Vagina (tissue), 2 donors: ENCODE results near the gene SLC16A5.

Source experiments
- CTCF ChIP-seq, 3 experiments: fragments of 450-650 bp in 2 of 3; fragments of 200-600 bp in 1 of 3; sonication (generic) in 1 of 3; IDR thresholded peaks; one replicate each; pipeline ENCODE4 v1.5.1; 2017 to 2019; ENCODE audit warnings: antibody characterized with exemption in 3 of 3, mild to moderate bottlenecking in 2 of 3, moderate library complexity in 2 of 3
- POLR2A ChIP-seq, 2 donors: fragments of 450-650 bp; IDR thresholded peaks; one replicate each; pipeline ENCODE4 v1.6.1; 2017; ENCODE audit warnings: antibody characterized with exemption in 2 of 2, mild to moderate bottlenecking in 2 of 2, moderate library complexity in 2 of 2
- POLR2AphosphoS5 ChIP-seq, 2 donors: sonication (generic); formaldehyde crosslinking; IDR thresholded peaks; one replicate each; pipeline ENCODE4 v1.9.0; 2017; ENCODE audit warnings: antibody characterized with exemption in 2 of 2, mild to moderate bottlenecking in 2 of 2, low read depth in 1 of 2; ENCODE audit not compliant: insufficient read depth in 1 of 2

DNA sequence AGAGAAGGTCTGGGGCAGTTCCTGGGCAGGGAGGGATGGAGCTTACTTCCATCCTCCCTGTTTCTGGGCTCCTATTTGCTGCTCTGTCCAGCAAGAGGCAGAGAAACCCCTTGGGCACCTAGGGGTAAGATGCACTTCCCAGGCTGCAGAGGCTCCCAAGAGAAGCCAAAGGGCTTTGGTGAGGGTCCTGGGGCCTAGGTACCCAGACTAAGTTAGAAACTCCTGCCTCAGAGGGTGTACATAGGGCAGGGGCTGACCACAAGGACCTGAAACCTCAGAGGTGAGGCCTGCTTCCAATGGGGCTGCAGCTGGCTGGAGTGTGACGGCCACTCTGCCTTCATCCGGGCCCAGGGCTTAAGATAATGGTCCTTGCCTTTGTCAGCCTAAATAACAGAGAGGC lies 20.4 kb downstream of the SLC16A5 start:
- TF ChIP-seq CTCF (IDR thresholded peaks at IDR 0.05) (no peak), POLR2A (IDR thresholded peaks at IDR 0.05) (no peak), POLR2AphosphoS5 (IDR thresholded peaks at IDR 0.05; ENCODE audit: insufficient read depth in 1 of 2, low read depth in 1 of 2) (no peak)
